Fibroblast of mammary gland (primary cell): ENCODE data around the gene TUBA8.

ENCODE experiments used
- DNase-seq: peaks from one replicate; pipeline ENCODE4 v3.0.0-alpha.2; 2010; ENCODE audit warnings: low read depth
- H3K4me3 ChIP-seq: 2 replicates; pipeline ENCODE4 v1.5.1; 2011; ENCODE audit warnings: low read depth, mild to moderate bottlenecking, low read length, moderate library complexity; ENCODE audit not compliant: control insufficient read depth
- CTCF ChIP-seq: conservative IDR thresholded peaks from 2 replicates; pipeline ENCODE4 v1.5.1; 2011; ENCODE audit warnings: low read depth, low read length, inconsistent platforms; ENCODE audit not compliant: control insufficient read depth, insufficient read depth

Gene TUBA8

GRCh38 chr22:18114495-18114894 is 3.9 kb downstream of the TUBA8 start:
- DNase-seq: no peak
- H3K4me3 ChIP-seq: no peak overlapping the region
- TF ChIP-seq CTCF: no peak

GRCh38 chr22:18114976-18115652 is 4.5 kb downstream of the TUBA8 start:
- TF ChIP-seq CTCF: no peak
- no peak overlapping the region for H3K4me3 ChIP-seq
- DNase-seq: no peak

GRCh38 chr22:18115906-18116371 is 5.3 kb downstream of the TUBA8 start:
- no peak for TF ChIP-seq CTCF
- no peak for DNase-seq
- no peak overlapping the region for H3K4me3 ChIP-seq

GRCh38 chr22:18116634-18117033 is 6.0 kb downstream of the TUBA8 start:
- no peak overlapping the region for H3K4me3 ChIP-seq
- no peak for TF ChIP-seq CTCF
- no peak for DNase-seq

GRCh38 chr22:18118345-18118915 is 7.8 kb downstream of the TUBA8 start:
- no peak for TF ChIP-seq CTCF
- H3K4me3 ChIP-seq: no peak overlapping the region
- no peak for DNase-seq

- no peak overlapping the region for H3K4me3 ChIP-seq
- no peak for TF ChIP-seq CTCF
- no peak for DNase-seq
Measured at GRCh38 chr22:18119409-18120110, 9.0 kb downstream of the TUBA8 start.
